SKM-1 (cell line): ENCODE data around the gene MAPK8IP2.
"Not testable (repeated sequence)": the region's sequence is repeated elsewhere in the genome, so short reads cannot be mapped to it uniquely, and the experiment has no call there.

Experiments used
- DNase-seq: peaks from one replicate; lab custom pipeline; 2025; ENCODE audit not compliant: unreplicated experiment; lab: John Stamatoyannopoulos, UW

MAPK8IP2 gene

DNA sequence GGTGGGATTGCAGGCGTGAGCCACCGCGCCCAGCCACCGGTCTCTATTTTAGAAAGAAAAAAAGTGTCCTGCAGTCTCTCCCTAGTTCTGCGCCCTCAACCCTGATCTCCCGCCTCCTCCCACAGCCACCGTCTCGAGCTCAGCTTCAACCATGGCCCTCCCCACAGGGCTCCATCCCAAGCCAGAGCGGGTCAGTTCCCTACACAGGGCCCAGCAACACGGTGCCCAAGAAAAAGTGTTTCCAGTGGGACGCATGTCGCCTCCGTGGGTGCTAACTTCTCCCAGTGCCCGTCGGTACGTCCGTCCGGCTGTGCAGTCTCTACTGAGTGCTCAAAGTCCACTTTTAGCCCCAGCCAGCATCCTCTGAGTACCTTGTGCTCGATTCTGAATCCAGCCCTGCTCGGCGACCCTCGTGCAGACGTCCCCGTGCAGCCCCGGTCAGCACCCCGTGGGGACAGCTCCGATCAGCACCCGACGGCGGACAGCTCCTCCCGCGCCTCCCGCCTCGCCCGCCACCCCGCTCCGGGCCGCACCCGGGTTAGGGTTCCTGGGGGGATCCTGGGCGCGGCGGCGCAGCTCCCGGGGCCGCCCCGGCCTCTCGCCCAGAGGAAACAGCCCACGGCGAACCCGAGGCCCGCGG, 657 bp upstream of the MAPK8IP2 start:
- no peak for DNase-seq

DNA sequence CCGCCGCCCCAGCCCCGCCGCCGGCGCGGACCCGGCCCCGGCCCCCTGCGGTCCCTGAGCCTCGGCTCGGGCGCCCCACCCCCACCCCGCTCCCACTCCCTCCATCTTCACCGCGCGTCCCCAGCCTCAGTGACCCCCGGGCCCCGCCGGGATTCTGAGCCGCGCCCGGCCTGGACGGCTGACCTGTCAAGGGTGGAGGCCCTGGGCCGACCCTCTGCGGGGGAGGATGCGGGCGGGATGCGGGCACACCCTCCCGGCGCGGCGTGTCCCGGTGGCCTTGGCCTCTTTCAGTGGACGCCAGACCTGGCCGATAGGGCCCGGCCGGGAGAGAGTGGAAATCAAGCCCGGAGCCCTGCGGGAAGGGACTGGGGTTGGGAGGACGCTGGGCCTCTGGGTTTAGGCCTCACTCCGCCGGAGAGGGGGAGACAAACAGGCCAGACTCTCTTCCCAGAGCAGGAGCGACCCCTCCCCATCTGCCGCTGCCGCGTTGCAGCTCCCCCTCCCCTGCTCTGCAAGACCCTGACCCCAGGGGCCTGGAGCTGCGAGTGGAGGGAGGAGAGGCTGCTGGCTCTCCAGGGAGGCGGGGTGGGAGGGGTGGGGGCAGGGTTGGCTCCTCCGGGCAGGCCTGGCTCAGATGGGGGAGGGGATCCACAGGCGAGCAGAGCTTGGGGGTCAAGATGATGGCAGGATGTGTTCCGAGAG, 525 bp downstream of the MAPK8IP2 start:
- DNase-seq: no peak

DNA sequence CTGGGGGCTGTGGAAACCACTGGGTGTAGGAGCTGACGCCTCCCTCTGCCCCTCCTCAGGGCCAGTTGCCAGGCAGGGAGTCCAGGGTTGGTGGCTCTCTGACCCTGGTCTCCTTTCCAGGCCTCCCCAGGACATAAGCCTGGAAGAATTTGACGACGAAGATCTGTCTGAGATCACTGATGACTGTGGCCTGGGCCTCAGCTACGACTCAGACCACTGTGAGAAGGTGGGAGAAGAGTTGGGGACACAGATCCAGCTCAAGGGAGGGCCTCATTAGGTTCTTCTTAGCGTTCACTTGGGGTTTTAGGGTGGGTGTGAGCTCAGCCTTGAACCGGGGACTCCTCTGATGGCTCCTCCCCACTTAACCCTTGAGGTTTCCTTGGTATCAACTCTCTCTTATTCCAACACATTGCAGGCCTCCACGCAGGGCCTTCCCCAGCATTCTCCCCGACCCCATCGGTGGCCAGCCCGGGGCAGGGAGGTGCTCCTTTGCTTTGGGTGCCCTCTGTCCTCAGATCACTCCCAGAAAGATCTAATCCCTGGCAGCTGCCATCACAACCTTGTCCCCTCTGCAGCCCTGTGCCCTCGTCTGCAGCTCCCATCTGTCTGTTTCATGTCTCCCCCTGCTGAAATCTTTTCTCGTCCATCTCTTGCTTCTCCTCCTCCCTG, 1.2 kb downstream of the MAPK8IP2 start:
- DNase-seq: no peak

DNA sequence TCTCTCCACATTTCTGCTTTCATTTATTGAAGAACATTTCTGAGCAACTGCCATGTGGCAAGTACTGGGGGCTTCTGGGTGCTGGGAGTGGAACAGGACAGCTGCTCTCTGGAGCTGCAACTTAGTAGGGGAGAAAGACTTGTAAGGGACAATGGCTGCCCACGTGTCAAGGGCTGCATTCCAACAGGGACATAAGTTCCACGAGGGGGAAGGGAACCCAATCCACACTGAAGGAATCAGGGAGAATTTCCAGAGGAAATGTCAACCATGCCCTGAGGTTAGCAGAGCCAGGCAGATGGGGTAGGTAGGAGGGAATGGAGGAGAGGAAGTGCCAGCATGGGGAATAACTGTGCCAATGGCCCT, 1.7 kb downstream of the MAPK8IP2 start:
- DNase-seq: no peak

DNA sequence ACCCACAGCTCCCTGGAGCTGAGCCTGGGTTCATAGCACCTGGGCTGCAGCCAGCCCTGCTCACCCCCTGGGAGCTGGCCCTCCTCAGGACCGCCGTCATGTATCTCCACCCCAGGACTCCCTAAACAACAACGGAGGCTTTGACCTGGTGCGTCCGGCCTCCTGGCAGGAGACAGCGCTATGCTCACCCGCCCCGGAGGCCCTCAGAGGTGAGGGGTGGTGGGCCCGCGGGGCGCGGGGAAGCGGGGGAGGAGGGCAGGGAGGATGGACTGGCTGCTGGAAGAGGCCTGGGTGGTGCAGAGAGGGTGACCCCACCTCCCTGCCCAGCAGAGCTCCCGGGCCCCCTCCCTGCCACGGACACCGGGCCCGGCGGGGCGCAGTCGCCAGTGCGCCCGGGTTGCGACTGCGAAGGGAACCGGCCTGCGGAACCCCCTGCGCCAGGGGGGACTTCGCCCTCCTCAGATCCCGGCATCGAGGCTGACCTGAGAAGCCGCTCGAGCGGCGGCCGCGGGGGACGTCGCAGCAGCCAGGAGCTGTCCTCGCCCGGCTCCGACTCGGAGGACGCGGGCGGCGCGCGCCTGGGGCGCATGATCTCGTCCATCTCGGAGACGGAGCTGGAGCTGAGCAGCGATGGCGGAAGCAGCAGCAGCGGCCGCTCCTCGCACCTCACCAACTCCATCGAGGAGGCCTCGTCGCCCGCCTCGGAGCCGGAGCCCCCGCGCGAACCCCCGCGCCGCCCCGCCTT, 3.1 kb downstream of the MAPK8IP2 start:
- DNase-seq: no peak

DNA sequence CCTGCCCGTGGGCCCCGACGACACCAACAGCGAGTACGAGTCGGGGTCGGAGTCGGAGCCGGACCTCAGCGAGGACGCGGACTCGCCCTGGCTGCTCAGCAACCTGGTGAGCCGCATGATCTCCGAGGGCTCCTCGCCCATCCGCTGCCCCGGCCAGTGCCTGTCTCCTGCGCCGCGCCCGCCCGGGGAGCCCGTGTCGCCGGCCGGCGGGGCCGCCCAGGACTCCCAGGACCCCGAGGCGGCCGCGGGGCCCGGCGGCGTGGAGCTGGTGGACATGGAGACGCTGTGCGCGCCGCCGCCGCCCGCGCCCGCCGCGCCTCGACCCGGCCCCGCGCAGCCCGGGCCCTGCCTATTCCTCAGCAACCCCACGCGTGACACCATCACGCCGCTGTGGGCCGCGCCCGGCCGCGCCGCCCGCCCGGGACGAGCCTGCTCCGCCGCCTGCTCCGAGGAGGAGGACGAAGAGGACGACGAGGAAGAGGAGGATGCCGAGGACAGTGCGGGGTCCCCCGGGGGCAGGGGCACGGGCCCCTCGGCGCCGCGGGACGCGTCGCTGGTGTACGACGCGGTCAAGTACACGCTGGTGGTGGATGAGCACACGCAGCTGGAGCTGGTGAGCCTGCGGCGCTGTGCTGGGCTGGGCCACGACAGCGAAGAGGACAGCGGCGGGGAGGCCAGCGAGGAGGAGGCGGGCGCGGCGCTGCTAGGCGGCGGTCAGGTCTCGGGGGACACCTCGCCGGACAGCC, 3.8 kb downstream of the MAPK8IP2 start:
- no peak for DNase-seq

DNA sequence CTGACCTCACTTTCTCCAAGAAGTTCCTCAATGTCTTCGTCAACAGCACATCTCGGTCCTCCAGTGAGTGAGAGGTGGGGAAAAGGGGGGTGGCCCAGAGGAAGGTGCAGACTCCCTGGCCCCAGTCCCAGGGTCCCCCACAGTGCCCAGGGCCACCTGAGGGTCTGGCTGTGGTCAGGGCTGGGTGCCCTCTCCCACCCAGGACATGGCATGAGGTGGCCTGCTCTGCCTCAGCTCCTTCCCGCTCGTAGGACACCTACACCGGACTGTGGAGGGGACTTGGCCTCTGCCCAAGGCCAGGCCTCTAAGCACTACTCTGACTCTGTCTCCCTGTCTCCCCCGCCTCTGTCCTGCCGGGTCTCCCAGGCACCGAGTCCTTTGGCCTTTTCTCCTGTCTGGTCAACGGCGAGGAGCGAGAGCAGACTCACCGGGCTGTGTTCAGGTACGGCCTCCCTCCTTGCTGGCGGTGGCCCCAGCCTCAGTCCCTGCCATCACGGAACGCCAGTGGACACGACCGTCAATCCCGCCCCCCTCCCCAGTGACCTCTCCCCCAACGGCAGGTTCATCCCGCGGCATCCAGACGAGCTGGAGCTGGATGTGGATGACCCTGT, 4.5 kb downstream of the MAPK8IP2 start:
- DNase-seq: no peak

DNA sequence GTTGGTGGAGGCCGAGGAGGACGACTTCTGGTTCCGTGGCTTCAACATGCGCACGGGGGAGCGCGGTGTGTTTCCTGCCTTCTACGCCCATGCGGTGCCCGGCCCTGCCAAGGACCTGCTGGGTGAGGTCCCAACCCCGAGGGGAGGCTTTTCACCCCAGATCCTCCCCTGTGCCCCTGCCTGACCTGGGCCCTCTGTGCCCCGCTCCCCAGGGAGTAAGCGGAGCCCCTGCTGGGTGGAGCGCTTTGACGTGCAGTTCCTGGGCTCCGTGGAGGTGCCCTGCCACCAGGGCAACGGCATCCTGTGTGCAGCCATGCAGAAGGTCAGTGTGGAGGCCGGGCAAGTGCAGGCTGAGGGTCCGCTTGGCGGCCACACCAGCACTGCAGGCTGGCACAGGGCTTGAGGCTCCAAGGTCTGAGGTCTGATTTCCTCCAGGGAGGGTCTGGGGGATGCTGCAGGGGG, 5.1 kb downstream of the MAPK8IP2 start:
- no peak for DNase-seq

DNA sequence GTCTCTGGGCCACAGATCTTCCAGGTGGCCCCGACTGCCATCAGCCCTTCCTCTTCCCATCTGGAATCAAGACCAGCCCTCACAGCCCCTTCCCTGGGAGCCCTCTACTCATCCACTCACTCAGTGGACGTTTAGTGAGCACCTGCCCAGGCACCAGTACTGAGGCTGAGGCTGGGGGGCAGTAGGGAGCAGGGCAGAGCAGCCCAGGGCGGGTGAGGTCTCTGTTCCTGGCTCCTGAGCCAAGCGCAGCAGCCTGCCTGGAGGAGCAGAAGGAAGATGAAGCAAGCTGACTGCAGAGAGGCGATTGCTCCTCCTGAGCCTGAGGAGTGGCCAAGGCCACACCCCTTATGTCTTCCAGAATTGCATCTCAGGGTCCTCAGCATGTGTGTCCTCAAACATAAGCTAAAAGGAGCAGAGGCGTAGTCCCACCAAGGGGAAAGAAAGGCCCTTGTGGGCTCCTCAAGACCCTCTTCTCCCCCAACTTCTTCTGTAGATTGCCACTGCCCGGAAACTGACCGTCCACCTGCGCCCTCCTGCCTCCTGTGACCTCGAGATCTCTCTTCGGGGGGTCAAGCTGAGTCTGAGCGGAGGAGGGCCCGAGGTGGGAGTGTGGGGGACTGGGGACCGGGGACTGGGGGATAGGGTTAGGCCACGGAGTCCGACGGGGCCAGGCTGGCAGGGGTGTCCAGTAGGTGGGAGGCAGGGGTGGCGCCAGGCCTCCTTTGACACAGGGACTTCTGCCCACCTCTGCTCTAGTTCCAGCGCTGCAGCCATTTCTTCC, 5.8 kb downstream of the MAPK8IP2 start:
- no peak for DNase-seq

DNA sequence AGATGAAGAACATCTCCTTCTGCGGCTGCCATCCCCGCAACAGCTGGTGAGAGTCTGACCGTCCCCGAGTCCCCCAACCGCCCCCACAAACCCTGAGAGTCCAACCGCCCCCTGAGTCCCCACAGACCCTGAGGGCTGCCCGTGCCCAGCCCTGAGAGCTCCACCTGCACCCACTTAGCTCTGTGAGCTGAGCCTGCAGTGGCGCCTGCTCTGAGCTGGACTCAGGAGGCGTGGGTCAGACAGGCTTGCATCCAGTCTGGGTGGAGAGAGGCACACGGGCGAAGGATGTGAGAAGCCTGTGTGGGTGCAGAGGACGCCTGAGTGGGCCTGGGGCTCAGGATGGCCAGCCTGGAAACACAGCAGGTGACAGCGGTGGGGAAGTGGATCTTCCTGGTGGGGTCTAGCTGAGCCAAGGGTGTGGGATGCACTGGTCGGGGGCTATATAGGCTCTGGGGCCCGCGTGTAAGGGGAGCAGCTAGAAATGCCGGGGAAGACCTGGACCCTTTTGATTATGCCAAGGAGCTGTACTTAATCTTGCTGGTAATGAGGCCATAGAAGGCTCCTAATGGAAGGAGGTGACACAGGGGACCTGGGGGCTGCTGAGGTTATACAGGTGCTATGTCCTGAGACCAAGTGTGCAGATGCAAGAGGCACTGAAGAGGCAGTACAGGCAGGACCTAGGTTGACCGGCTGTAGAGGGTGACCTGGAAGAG, 6.5 kb downstream of the MAPK8IP2 start:
- no peak for DNase-seq

DNA sequence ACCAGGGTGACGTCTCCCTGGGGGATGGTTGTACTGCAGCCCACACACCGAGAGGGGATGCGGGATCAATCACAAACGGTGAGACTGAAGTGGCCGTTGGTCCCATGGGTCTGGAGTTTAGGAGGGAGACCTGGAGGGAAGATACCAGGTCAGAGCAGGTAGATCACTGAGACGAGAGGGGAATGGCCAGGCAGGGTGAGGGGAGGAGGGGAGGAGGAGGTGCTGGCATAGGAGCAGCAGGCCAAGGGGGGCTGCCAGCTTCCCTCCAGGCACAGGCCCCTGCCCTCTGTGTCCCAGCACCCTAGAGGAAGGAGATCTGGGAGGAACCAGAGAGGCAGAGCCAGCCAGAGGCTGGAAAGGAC, 7.0 kb downstream of the MAPK8IP2 start:
- DNase-seq: no peak

DNA sequence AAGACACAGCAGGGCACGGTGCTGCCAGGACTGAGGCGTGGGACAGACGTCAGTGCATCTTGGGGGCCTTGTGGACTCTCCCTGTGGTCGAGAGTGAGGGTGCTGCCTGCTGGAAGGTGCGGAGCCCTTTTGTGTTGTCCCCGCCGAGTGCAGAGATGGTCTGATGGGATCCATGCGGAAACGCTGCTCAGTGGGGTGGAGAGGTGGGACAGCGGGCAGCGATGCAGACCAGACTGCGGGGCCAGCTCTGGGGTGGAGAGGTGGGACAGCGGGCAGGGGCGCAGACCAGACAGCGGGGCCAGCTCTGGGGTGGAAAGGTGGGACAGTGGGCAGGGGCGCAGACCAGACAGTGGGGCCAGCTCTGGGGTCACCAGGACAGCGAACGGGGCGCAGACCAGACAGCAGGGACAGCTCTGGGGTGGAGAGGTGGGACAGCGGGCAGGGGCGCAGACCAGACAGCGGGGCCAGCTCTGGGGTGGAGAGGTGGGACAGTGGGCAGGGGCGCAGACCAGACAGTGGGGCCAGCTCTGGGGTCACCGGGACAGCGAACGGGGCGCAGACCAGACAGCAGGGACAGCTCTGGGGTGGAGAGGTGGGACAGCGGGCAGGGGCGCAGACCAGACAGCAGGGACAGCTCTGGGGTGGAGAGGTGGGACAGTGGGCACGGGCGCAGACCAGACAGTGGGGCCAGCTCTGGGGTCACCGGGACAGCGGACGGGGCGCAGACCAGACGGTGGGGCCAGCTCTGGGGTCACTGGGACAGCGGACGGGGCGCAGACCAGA, 7.7 kb downstream of the MAPK8IP2 start:
- DNase-seq: not testable (repeated sequence)

DNA sequence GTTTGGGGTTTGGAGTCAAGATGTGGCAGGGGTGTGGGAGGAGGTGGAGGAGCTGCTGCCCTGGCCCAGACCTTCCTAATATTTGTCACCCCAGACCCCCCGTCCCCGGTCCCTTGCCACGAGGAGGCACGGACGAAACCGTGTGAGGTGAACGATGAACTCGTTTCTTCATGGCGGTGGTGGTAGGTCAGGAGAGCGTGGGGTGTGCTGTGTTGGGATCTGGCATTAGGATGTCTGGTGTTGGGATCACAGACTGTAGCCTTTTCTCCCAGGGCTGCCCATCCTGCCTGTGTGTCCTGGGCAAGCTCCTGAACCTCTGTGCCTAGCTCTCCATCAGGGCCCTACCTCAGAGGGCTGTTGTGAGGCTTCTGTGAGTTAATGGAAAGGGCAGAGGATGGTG, 8.4 kb downstream of the MAPK8IP2 start:
- no peak for DNase-seq

DNA sequence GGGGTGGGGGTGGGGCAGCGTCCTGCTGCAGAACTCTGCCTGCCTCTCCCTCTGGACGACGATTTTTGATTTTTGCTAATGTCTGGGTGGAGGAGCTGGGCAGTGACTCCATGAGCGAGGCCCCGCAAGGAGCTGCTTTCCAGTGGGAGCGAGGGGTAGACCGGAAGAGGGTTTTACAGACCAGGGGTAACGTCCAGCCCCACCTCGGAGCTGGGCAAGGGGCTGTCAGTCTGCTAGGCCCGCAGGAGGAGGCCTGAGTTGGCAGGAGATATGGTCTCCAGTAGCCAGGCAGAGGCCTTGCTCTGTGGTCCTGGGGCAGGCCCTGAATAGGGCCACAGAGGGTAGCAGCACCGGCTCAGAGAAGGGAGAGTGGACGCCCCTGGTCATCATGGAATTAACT, 9.0 kb downstream of the MAPK8IP2 start:
- DNase-seq: no peak

DNA sequence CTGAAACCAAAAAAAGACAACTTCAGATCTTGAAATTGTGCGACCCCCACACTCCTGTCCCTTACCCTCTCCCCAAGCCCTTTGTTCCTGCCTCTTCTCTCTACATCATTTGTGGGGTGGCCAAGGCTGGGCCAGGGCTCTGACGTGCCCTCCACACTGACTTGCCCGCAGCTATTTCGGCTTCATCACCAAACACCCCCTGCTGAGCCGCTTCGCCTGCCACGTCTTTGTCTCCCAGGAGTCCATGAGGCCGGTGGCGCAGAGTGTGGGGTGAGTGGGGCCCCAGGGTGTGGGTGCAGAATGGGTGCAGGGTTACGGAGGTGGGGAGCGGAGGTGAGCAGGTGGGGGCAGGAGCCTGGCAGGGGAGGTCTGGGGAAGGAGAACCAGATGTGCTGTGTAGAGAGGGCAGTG, 9.5 kb downstream of the MAPK8IP2 start:
- no peak for DNase-seq

DNA sequence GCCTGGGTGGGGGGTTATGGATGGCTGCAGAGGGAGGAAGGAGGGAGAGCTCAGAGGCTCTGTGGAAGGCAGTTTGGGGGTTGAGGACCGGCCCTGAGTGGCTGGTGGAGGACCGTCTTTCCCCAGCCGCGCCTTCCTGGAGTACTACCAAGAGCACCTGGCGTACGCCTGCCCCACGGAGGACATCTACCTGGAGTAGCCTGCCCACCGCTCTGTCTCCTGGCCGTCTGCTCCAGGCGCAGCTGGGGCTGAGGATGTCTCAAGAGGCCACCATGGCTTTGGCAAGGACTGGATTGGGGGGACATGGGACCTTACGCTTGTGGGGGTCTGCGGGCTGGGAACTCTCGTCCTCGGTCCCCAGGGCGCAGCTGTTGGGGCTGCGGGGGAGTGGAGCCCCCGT, 10.0 kb downstream of the MAPK8IP2 start:
- no peak for DNase-seq

DNA sequence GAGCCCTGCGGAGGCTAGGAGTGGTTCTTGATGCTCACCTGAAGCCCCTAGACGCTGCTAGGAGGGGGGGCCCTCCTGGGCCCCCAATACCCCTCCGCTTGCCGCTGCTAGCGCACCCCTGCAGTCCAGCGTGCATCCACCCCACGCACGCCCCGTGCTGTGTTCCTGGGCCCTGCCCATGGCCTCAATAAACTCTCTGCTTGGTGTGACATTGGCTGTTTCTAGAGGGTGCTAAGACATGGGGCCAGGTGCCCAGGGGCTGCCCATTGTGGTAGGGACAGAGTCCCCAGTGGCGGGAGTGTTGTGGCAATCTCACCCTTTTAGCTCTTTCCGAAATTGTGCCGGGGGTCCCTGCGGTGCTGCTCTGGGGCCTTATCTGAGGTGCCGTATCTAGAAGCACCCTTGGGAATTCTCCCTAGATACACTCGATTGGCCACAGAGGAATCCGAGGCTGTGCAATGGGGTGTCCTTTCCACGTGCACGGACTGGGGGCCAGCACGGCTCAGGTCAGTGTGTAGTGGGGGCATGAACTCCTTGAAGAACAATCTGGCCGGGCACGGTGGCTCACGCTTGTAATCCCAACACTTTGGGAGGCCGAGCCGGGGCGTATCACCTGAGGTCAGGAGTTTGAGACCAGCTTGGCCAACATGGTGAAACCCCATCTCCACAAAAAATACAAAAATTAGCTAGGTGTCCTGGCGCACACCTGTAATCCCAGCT, 10.9 kb downstream of the MAPK8IP2 start:
- DNase-seq: no peak

DNA sequence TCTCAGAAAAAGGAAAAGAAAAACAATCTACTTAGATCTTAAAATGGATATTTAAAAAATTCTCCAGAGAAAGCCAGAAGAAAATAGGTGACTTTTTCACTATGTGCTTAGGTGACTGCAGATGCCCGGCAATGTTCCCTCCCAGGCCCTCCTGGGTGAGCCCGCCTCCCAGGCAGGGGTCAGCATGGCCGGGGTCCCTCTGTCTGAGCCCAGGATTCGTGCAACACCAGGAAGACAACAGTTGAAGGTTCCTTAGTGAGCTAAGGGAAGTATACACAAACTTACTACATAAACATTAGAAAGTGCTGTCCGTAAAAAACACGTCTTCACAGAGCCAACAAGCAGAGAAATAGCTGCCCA, 11.6 kb downstream of the MAPK8IP2 start:
- DNase-seq: no peak
